IPS-18a (cell line): ENCODE results near the gene TMEM132C.

Source experiments
- H3K27ac ChIP-seq: one replicate; pipeline ENCODE4 v1.5.1; 2013; ENCODE audit warnings: low read length
- H3K27me3 ChIP-seq: one replicate; pipeline ENCODE4 v1.6.1; 2013; ENCODE audit warnings: mild to moderate bottlenecking, low read length; ENCODE audit not compliant: control insufficient read depth, insufficient read depth
- H3K36me3 ChIP-seq: one replicate; pipeline ENCODE4 v1.6.1; 2013; ENCODE audit warnings: low read depth, low read length; ENCODE audit not compliant: control insufficient read depth
- H3K4me1 ChIP-seq: one replicate; pipeline ENCODE4 v1.6.1; 2013; ENCODE audit warnings: low read depth, low read length; ENCODE audit not compliant: control insufficient read depth
- H3K4me3 ChIP-seq: one replicate; pipeline ENCODE4 v1.5.1; 2013; ENCODE audit warnings: low read length
- H3K9ac ChIP-seq: one replicate; pipeline ENCODE4 v1.6.1; 2013; ENCODE audit warnings: mild to moderate bottlenecking, low read length, moderate library complexity
- H3K9me3 ChIP-seq: one replicate; pipeline ENCODE4 v1.6.1; 2013; ENCODE audit warnings: low read depth, low read length; ENCODE audit not compliant: control insufficient read depth

Gene TMEM132C

DNA sequence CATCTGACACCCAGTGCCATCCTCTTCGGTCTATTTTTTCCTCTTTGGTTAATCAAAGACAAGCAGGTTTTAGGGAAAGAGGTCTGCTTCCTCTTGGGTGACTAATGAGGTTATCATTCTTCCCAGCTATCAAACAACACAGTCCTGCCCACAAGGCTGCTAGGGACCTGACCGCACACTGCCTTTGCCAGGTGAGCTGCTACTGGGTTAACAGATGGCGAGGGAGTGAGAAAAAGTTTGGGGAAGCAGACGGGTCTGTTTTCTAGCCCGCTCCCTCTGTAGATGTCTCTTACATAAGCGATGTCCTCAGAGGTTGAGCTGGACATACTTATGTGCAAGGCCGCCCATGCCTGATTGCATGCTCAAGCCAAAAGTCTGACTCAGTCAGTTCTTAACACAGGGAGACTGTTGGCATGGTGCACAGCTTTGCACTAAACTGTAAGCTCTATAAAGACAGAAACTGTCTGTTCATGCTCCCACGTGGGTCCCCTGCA, 462.7 kb downstream of the TMEM132C start:
- no peak overlapping the region for H3K4me3 ChIP-seq
- no peaks in the 10 kb centered on the region for H3K4me1 ChIP-seq
- H3K36me3 ChIP-seq, result no peaks in the 10 kb centered on the region
- H3K9me3 ChIP-seq, result peaks cover 12% of the 10 kb centered on the region
- H3K9ac ChIP-seq, result no peak overlapping the region
- H3K27ac ChIP-seq, result no peak overlapping the region
- H3K27me3 ChIP-seq, result no peaks in the 10 kb centered on the region

DNA sequence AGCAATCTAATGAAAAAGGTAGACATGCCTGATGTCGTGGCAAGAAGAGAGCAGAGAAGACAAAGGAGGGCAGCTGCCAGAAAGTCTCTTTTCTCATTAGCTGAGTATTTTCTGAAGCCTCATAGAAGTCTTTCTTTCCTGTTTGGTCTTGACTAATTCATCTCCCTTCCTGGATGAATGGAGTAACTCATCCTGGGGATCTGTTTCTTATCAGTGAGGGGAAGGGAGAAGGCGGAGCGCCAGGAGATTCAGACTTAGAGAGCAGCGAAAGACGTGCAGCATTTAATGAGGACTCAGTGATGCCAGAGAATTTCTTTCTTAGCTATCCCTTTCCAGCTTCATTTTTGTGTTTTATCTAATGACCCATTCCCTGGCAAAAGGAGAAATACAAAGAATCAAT, 467.4 kb downstream of the TMEM132C start:
- H3K36me3 ChIP-seq, result no peaks in the 10 kb centered on the region
- H3K27me3 ChIP-seq, result no peaks in the 10 kb centered on the region
- H3K27ac ChIP-seq, result no peak overlapping the region
- H3K9me3 ChIP-seq, result peaks cover 9% of the 10 kb centered on the region
- no peaks in the 10 kb centered on the region for H3K4me1 ChIP-seq
- no peak overlapping the region for H3K4me3 ChIP-seq
- H3K9ac ChIP-seq, result no peak overlapping the region

DNA sequence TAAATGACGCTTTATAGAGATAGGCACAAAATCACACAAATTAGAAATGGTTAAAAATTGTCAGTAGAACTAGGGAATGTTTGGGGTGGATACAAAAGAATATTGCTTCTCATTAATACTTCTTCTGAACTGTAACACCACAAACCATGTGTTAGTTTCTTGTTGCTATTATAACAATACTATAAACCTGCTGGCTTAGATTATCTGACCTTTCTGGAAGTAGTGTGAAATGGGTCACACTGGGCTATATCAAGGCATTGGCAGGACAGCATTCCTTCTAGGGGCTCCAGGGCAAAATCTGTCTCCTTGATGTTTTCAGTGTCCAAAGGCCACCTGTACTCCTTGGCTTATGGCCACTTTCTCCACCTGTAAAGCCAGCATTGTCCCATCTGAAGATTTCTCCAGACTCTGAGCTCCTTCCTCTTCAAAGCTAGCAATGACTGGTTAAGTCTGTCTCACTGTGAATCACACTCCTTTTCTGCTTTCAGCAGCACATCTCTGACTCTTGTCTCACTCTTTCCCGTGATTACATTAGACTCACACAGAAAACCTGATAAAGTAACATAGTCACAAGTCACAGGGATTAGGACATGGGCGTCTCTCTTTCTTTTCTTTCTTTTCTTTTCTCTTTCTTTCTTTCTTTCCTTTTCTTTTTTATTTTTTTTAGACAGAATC, 470.5 kb downstream of the TMEM132C start:
- H3K9me3 ChIP-seq, result peaks cover 23% of the 10 kb centered on the region
- H3K36me3 ChIP-seq, result no peaks in the 10 kb centered on the region
- H3K4me3 ChIP-seq, result no peak overlapping the region
- H3K4me1 ChIP-seq, result no peaks in the 10 kb centered on the region
- H3K27me3 ChIP-seq, result no peaks in the 10 kb centered on the region
- H3K27ac ChIP-seq, result no peak overlapping the region
- no peak overlapping the region for H3K9ac ChIP-seq

DNA sequence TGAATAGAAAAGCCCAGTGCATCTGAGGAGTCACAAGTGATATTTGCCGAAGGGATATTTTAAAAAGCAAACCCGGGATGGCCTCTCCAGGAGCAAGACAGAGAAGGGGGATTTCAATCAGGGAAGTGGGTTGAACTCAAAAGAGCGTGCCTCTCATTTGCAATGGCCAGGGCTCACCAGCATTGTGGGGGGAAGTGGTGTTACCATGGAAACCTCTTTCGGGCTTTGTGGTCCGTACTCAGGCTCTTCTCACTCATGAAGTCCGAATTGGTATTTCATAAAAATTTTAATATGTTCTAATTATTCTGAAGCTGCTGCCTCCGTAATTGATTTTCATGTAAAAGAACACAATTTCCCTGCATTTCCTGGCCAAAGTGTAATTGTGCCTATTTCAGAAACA, 476.9 kb downstream of the TMEM132C start:
- no peaks in the 10 kb centered on the region for H3K4me1 ChIP-seq
- no peaks in the 10 kb centered on the region for H3K36me3 ChIP-seq
- no peaks in the 10 kb centered on the region for H3K27me3 ChIP-seq
- no peak overlapping the region for H3K27ac ChIP-seq
- H3K9me3 ChIP-seq, result peaks cover 22% of the 10 kb centered on the region
- no peak overlapping the region for H3K9ac ChIP-seq
- no peak overlapping the region for H3K4me3 ChIP-seq

DNA sequence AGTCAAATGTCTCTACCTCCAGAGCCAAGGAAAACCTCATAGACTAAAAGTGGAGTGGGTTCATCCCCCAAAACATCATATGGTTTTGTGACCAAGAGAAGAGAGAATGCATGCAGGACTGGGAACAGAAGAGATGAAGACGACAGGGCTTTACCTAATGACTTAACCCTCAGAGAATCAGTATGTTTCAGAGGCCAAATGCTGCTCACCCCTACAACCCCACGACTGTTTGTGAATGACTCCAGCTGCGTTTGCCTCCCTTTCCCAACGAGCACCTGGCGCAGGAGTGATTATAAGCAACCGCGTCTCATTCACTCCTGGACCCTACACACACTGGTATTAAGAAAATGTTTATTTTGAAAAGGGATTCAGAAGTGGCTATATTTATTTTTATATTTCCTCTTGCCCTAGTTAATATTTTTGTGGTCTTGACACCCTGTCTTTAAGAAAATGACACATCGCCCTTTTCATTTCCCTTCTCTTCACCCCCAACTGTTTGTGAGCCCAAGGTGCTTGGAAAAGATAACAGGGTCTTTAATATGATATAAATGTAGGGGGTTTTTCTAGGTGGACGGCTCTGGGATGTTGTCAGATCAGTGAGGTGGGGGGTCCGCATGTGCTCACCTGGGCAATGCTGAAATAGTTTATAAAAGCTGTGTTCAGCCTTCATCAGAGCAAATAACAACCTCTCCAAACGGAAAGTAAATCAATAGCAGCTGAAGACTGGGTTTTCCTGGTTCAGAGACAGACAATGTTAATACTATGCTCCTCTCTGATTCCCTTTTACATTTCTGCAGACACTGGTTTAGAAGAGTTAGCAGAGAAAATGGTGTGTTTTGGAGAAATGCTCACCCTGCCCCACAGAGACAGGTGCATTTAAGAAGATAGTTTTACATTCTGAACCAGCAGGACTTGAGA, 479.1 kb downstream of the TMEM132C start:
- Histone ChIP-seq H3K27me3 (no peaks in the 10 kb centered on the region), H3K4me3 (no peak overlapping the region), H3K4me1 (no peaks in the 10 kb centered on the region), H3K27ac (no peak overlapping the region), H3K36me3 (no peaks in the 10 kb centered on the region), H3K9me3 (peaks cover 29% of the 10 kb centered on the region), H3K9ac (no peak overlapping the region)

DNA sequence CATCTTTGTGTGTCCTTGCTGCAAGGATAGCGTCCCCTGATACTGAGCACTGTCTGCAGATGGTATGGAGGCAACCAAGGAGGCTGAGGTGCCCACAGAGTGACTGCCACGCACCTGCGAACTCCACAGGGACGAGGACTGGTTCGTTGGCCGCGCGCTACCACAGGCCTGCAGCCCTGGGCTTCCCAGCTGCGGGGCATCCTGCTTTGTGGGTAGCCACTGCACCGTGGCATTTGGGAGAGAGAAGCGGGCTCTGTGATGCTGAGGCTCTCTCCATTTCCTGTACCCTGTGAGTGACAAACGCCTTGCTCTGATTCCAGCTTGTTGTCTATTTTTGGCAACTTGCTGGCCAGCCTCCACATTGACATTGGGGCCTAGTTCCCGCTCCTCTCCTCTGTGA, 480.5 kb downstream of the TMEM132C start:
- no peaks in the 10 kb centered on the region for H3K27me3 ChIP-seq
- peaks cover 21% of the 10 kb centered on the region for H3K9me3 ChIP-seq
- no peak overlapping the region for H3K4me3 ChIP-seq
- H3K9ac ChIP-seq, result no peak overlapping the region
- no peak overlapping the region for H3K27ac ChIP-seq
- H3K4me1 ChIP-seq, result no peaks in the 10 kb centered on the region
- no peaks in the 10 kb centered on the region for H3K36me3 ChIP-seq

DNA sequence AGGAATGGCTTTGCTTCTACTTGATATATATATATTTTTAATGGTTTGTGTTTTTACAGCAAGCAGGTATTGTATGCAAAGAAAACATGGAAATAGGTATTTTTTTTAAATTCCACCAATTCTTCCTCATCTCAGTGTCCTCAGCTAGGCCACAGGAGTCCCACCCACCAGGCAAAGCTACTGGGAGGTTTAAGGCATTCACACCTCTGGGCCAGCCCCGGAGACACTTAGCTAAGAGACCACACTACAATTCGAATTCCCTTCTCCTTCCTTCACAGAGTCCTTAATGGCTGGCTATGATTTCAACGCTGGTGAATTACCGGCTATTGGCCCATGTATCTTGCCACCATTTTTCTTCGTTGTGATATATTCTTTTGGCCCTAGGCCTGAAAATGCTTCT, 485.4 kb downstream of the TMEM132C start:
- H3K9ac ChIP-seq, result no peak overlapping the region
- H3K4me3 ChIP-seq, result no peak overlapping the region
- H3K27me3 ChIP-seq, result no peaks in the 10 kb centered on the region
- peaks cover 16% of the 10 kb centered on the region for H3K9me3 ChIP-seq
- no peaks in the 10 kb centered on the region for H3K4me1 ChIP-seq
- no peaks in the 10 kb centered on the region for H3K36me3 ChIP-seq
- H3K27ac ChIP-seq, result no peak overlapping the region

DNA sequence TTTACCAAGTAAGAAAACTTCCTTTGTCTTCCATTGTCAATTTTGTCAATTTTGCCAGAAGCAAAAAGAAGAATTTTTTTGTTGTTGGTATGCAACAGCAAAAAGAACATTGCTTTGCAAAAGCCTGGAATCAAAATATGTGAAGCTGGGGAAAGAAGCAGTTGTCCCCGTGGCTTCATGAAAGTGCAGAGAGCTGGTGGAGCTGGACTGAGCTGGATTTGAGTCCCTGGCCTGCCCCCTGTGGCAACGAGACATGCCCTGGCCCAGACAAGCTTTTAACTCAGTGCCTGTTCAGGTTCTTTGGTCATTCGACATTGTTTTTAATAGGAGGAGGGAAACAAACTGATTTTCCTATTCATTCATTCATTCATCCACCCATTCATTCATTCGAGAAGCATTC, 486.5 kb downstream of the TMEM132C start:
- Histone ChIP-seq H3K27ac (no peak overlapping the region), H3K36me3 (no peaks in the 10 kb centered on the region), H3K9ac (no peak overlapping the region), H3K4me1 (no peaks in the 10 kb centered on the region), H3K4me3 (no peak overlapping the region), H3K9me3 (peaks cover 13% of the 10 kb centered on the region), H3K27me3 (no peaks in the 10 kb centered on the region)

DNA sequence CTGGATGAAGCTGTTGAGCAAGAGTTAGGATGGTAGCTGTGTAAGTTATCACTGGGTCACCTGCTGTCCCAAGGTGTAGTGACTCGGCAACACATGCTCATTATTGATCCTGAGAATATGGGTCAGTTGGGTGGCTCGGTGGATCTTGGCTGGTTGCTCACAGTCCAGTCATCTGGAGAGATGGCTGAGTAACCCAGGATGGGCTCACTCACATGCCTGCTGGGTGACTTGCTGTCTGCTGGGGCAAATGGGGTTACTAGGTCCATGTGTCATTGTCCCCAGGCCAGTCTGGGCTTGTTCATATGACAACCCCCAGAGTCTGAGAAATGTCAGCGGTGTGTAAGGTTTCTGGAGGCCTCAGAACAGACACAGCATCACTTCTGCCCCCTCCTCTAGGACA, 487.3 kb downstream of the TMEM132C start:
- H3K36me3 ChIP-seq, result no peaks in the 10 kb centered on the region
- no peak overlapping the region for H3K27ac ChIP-seq
- no peaks in the 10 kb centered on the region for H3K27me3 ChIP-seq
- H3K9me3 ChIP-seq, result peaks cover 12% of the 10 kb centered on the region
- no peaks in the 10 kb centered on the region for H3K4me1 ChIP-seq
- H3K4me3 ChIP-seq, result no peak overlapping the region
- no peak overlapping the region for H3K9ac ChIP-seq

DNA sequence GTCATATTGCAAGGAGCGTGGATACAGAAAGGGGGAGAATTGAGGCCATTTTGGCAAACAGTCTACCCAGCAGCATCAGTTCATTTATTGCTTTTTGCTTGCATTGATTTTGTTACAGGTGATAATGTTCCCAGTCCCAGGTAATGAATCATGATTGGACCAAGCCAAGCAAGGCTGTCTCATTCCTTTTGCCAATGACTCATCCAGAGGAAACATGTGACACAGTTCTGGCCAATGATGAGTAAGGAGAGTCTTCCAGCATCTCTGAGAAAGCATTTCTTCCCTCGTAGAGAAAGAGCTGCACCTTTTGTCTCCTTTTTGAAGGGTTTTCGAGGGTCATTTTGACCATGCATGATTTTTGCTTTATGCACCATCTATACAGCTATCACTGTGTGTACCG, 488.6 kb downstream of the TMEM132C start:
- H3K36me3 ChIP-seq, result no peaks in the 10 kb centered on the region
- H3K9me3 ChIP-seq, result peaks cover 9% of the 10 kb centered on the region
- H3K4me3 ChIP-seq, result no peak overlapping the region
- no peaks in the 10 kb centered on the region for H3K4me1 ChIP-seq
- no peak overlapping the region for H3K9ac ChIP-seq
- no peak overlapping the region for H3K27ac ChIP-seq
- no peaks in the 10 kb centered on the region for H3K27me3 ChIP-seq
